GM12874 (cell line): ENCODE measurements around the gene HS3ST6.

Source experiments
- TF ChIP-seq, protein P1 (sequence below): IDR thresholded peaks from 2 replicates; pipeline ENCODE4 v1.5.1; 2011; ENCODE audit warnings: low read depth, mild to moderate bottlenecking, control low read depth, low read length, moderate library complexity; ENCODE audit not compliant: insufficient read depth

Gene HS3ST6

DNA sequence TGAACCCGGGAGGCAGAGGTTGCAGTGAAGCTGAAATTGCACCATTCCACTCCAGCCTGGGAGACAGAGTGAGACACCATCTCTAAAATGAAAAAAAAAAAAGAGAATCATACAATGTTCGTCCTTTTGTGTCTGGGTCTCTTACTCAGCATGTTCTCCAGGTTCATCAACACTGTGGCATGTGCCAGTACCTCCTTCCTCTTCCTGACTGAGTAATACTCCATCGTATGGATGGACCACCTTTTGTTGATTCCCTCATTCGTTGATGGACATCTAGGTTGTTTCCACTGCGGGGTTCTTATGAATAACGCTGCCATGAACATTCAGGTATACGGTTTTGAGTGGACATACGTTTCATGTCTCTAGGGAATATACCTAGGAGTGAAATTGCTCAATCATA, 4.1 kb upstream of the HS3ST6 start:
- TF ChIP-seq, protein P1, sequence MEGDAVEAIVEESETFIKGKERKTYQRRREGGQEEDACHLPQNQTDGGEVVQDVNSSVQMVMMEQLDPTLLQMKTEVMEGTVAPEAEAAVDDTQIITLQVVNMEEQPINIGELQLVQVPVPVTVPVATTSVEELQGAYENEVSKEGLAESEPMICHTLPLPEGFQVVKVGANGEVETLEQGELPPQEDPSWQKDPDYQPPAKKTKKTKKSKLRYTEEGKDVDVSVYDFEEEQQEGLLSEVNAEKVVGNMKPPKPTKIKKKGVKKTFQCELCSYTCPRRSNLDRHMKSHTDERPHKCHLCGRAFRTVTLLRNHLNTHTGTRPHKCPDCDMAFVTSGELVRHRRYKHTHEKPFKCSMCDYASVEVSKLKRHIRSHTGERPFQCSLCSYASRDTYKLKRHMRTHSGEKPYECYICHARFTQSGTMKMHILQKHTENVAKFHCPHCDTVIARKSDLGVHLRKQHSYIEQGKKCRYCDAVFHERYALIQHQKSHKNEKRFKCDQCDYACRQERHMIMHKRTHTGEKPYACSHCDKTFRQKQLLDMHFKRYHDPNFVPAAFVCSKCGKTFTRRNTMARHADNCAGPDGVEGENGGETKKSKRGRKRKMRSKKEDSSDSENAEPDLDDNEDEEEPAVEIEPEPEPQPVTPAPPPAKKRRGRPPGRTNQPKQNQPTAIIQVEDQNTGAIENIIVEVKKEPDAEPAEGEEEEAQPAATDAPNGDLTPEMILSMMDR: no peak

DNA sequence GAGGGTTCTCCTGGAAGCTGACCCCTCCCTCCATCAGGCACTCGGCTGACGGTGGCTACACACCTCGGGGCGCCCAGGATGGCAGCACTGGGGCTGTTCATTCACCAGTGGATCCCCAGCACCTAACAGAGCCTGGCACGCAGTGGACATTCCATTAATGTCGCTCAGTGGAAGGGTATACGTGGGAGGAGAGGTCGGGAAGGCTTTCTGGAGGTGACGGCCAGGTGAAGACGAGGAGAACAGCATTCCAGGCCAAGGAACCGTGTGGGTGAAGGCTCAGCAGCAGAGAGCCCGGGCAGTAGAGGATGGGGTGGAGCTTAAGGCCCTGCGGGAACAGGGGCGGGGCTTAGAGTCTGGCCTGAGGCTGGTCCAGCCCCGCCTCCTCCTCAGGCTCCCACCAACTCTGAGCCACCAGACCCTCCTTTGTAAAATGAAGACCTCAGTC, 2.5 kb upstream of the HS3ST6 start:
- TF ChIP-seq, protein P1: no peak

GRCh38 chr16:1919327-1919998, 1.2 kb upstream of the HS3ST6 start:
- TF ChIP-seq, protein P1: no peak

DNA sequence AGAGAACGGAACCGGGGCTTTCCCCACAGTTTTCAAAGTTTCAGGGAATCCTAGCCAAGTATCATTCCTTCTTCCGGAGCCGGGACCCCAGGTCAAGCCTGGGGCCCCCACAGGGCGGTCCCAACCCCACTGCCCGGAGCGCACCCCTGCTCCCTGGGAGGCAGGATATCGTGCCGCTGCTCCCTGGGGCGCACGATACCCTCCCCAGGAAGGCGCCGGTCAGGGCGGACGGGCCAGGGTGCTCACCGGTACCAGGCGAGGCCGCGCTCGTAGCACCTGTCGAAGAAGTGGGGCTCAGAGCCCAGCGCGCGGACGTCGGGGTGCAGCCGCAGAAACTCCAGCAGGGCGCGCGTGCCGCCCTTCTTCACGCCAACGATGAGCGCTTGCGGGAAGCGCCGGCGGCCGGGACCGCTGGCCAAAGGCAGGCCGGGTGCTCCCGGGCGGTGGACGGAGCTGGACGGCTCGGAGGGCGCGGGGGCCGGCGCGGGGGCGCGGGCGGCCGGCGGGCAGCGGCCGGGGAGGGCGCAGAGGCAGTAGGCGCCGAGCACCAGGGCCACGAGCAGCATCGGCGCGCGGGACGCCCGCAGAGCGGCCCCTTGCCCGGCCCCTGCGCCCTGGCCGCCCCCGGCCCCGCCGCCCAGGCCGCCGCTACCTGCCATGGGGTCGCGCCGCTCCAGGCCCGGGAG, 407 bp downstream of the HS3ST6 start:
- TF ChIP-seq, protein P1: no peak

GRCh38 chr16:1917056-1917664, 1.1 kb downstream of the HS3ST6 start:
- TF ChIP-seq, protein P1: no peak

DNA sequence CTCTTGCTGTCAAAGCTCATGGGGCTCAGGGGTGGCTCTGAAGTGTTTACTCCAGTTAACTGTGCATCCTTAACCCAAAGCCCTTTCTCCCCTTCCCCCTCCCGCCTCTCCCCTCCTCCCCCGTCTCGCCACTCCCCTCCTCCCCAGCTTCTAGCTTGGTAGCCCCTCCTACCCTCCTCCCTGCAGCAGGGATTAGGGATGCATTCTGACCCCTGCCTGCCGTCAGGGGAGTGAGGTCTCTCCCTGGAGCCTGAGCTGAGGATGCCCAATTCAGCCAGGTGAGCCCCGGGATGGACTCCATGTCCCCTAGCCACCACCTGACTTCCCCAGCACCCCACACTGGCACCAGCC, 1.6 kb downstream of the HS3ST6 start:
- TF ChIP-seq, protein P1: no peak

- TF ChIP-seq, protein P1: no peak
Measured at GRCh38 chr16:1915732-1916639, 2.2 kb downstream of the HS3ST6 start.
